ENCODE data around the gene ZBBX. TPM values are rescaled to one million over a fixed set of nuclear protein-coding genes. Genes with fewer than 3 reads are reported as not detected.

The ZBBX gene
- total RNA-seq, 2 donors from 2014 or later: not detected

- Histone ChIP-seq H3K36me3 (no peaks in the 10 kb centered on the region), H3K4me3 (no peak overlapping the region), H3K27me3 (no peaks in the 10 kb centered on the region), H3K9me3 (peaks cover 0 to 7% of the 10 kb centered on the region in 2 donors), H3K4me1 (no peaks in the 10 kb centered on the region), H3K27ac (no peak overlapping the region)
- no peak for TF ChIP-seq CTCF (IDR thresholded peaks at IDR 0.05)
- DNase-seq (ENCODE audit: low spot score): no peak
These were observed 92.8 kb downstream of the ZBBX start for GRCh38 chr3:167287308-167287707.

- H3K27ac ChIP-seq: no peak overlapping the region
- DNase-seq (ENCODE audit: low spot score): no peak
- H3K27me3 ChIP-seq: no peaks in the 10 kb centered on the region
- TF ChIP-seq CTCF (IDR thresholded peaks at IDR 0.05): no peak
- no peaks in the 10 kb centered on the region for H3K36me3 ChIP-seq
- no peak overlapping the region for H3K4me3 ChIP-seq
- H3K9me3 ChIP-seq: no peaks in the 10 kb centered on the region
- H3K4me1 ChIP-seq: no peaks in the 10 kb centered on the region
These were observed 105.8 kb downstream of the ZBBX start for GRCh38 chr3:167274141-167274874.

DNA sequence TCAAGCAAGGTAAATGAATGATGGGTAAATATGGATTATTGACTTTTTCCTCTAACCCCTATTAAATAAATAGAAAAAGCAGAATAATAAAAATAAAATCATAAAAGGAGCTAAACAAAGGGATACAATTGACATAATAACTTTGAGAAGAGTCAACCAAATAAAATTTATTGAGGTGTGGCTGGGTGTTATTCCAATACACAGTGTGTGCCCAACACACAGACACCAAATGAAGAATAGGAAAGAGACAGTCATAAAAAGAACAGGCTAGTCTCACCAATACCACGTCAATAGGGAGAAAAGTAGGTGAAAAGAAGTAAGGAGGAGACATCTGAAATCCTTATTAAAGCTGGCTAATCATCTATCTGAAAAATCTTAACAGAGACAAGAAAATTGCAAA is 127.1 kb downstream of the ZBBX start:
- no peaks in the 10 kb centered on the region for H3K4me1 ChIP-seq
- H3K9me3 ChIP-seq: no peaks in the 10 kb centered on the region
- TF ChIP-seq CTCF (IDR thresholded peaks at IDR 0.05): no peak
- no peak overlapping the region for H3K27ac ChIP-seq
- no peaks in the 10 kb centered on the region for H3K27me3 ChIP-seq
- DNase-seq (ENCODE audit: low spot score): no peak
- no peaks in the 10 kb centered on the region for H3K36me3 ChIP-seq
- no peak overlapping the region for H3K4me3 ChIP-seq

- no peaks in the 10 kb centered on the region for H3K4me1 ChIP-seq
- H3K36me3 ChIP-seq: no peaks in the 10 kb centered on the region
- DNase-seq (ENCODE audit: low spot score): no peak
- H3K27ac ChIP-seq: no peak overlapping the region
- H3K9me3 ChIP-seq: no peaks in the 10 kb centered on the region
- no peak overlapping the region for H3K4me3 ChIP-seq
- TF ChIP-seq CTCF (IDR thresholded peaks at IDR 0.05): no peak
- H3K27me3 ChIP-seq: no peaks in the 10 kb centered on the region
These were observed 128.4 kb downstream of the ZBBX start for GRCh38 chr3:167251678-167252077.

GRCh38 chr3:167246252-167246651 is 133.8 kb downstream of the ZBBX start:
- Histone ChIP-seq H3K27me3 (no peaks in the 10 kb centered on the region), H3K36me3 (no peaks in the 10 kb centered on the region), H3K27ac (no peak overlapping the region), H3K4me1 (no peaks in the 10 kb centered on the region), H3K9me3 (no peaks in the 10 kb centered on the region), H3K4me3 (no peak overlapping the region)
- DNase-seq (ENCODE audit: low spot score): no peak
- no peak for TF ChIP-seq CTCF (IDR thresholded peaks at IDR 0.05)
